ENCODE results near the gene AZU1.
"Not testable (repeated sequence)": the region's sequence is repeated elsewhere in the genome, so short reads cannot be mapped to it uniquely, and the experiment has no call there.

AZU1 gene

GRCh38 chr19:810883-811489, 16.7 kb upstream of the AZU1 start:
- no peak for FAIRE-seq

DNA sequence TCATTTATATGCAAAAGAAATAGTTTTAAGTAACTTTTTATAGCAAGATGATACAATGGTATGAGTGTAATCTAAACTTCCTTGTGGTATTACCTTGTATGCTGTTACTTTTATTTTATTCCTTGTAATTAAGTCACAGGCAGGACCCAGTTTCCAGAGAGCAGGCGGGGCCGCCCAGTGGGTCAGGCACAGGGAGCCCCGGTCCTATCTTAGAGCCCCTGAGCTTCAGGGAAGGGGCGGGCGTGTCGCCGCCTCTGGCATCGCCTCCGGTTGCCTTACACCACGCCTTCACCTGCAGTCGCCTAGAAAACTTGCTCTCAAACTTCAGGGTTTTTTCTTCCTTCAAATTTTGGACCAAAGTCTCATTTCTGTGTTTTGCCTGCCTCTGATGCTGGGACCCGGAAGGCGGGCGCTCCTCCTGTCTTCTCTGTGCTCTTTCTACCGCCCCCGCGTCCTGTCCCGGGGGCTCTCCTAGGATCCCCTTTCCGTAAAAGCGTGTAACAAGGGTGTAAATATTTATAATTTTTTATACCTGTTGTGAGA, 16.1 kb upstream of the AZU1 start:
- no peak for FAIRE-seq

GRCh38 chr19:812049-812746, 15.4 kb upstream of the AZU1 start:
- no peak for FAIRE-seq

GRCh38 chr19:812747-813218, 14.9 kb upstream of the AZU1 start:
- no peak for FAIRE-seq

- no peak for FAIRE-seq
Measured at GRCh38 chr19:813219-814151, 14.2 kb upstream of the AZU1 start.

DNA sequence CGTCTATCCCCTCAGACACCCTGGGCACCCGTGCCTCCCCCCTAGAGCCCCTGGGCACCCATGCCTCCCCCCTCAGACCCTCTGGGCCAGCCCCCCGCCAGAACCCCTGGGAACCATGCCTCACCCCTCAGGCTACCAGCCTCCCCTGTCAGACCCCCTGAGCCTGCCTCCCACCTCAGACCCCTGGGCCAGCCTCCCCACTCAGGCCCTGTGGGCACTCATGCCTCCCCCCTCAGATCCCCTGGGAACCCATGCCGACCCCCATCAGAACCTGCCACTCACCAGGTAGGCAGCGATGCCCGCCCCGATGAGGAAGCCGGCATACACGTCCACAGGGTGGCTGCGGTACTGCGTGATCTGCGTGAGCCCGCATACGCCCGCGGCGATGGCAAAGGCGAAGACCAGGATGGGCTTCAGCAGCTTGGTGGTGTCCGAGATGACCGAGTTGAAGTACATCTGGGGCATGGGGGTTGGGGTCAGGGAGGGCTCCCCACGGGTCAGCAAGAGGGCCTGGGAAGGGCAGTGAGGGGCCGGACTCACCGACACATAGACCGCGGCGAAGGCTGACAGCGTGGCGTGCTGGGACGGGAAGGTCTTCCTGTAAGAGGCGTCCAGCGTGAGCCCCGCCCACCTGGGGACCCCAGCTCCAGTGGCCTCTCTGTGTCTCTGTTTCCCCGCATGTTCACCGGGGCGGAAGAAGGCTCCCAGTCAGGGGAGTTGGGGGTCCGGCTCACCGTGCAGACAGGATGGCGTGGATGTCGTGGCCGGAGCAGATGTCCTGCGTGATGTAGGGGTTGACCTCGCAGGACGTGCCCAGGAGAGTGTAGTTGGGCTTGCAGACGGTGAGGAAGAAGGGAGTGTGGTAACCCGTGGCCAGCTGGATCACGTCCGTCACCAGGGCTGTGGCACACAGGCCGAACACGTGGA, 13.2 kb upstream of the AZU1 start:
- no peak for FAIRE-seq

DNA sequence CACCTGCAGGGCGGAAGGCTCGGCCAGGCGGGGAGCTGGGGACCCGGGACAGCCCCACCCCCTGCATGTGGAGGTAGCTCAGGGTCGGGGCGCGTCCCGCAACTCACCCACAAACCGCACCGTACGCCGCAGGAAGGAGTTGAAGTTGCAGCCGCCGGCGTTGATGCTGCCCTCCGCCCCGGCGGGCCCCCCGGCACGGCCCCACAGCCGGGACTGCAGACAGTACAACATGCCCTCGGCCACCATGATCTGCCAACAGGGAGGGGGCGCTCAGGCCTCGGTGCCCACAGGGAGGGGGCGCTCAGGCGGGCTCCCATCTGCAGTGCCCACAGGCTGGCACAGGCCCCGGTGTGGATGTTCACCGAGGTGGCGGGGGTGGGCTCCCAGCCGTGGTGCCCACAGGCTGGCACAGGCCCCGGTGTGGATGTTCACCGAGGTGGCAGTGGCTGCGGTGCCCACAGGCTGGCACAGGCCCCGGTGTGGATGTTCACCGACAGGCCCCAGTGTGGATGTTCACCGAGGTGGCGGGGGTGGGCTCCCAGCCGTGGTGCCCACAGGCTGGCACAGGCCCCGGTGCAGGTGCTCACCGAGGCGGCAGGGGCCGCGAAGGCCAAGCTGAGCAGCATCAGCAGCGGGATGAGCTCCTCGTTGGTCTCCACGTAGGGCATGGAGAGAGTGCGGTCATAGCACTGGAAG, 12.4 kb upstream of the AZU1 start:
- no peak for FAIRE-seq

DNA sequence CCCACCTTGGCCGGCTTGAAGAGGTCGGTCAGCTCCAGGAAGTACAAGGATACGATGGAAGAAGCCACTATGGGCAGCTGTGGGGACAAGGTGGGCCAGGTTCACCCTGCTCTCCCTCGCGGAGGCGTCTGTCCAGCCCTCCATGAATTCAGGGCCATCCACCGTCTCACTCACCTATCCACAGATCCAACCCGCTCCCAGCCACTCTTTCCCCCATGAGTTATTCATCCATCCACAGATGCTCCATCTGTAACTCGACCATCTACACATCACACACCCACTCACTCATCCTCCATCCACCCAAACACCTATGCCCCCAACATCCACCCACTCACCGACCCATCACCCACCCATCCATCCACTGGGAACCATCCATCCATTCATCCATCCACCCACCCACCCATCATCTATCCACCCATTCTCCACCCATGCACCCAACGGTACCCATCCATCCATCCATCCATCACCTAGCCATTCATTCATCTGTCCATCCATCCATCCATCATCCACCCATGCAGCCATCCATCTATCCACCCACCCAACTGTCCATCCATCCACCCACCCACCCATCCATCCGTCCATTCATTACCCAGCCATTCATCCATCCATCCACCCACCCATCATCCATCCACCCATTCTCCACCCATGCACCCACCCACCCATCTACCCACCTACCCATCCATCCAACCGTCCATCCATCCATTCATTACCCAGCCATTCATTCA, 11.7 kb upstream of the AZU1 start:
- no peak for FAIRE-seq

- no peak for FAIRE-seq
Measured at GRCh38 chr19:816500-816857, 11.2 kb upstream of the AZU1 start.

DNA sequence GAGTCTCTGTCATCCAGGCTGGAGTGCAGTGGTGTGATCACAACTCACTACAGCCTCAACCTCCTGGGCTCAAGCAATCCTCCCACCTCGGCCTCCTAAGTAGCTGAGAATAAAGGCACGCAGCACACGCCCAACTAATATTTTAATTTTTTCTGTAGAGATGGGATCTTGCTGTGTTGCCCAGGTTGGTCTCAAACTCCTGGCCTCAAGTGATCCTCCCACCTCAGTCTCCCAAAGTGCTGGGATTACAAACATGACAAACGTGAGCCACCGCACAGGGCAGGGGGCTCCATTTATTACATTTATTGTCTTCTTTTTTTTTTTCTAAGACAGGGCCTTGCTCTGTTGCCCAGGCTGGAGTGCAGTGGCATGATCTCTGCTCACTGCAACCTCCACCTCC, 7.4 kb upstream of the AZU1 start:
- FAIRE-seq, result not testable (repeated sequence)

GRCh38 chr19:821231-821824, 6.3 kb upstream of the AZU1 start:
- no peak for FAIRE-seq

DNA sequence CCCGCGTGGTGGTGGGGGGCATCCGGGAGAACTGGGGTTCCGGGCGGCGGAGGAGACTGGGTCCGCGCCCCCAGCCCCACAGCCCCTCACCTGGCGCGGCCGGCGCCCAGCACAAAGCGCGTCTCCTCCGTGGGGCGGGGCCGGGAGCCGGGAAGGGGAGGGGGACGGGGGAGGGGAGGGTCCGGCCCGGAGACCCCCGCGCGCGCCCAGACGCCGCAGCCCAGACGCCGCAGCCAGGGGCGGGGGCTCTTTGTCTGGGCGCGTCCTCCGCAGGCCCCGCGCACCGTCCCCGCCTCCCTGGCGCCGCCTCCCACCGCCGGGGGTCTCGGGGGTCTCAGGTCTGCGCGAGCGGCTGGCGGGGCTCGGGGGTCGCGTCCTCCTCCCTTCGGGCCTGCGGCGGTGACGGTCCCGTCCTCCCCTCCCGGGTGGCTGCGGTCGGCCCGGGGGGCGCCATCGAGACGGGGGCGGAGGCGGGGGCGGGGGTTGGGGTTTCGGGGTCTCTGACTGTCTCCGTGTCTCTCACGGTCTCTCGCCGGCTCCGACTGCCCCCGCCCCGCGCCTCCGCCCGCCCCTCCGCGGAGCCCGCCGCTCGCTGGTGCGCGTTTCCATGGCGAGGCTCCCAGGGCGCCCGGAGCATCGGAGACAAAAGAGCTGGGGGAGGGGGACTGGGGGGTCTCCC, 5.7 kb upstream of the AZU1 start, which contains the start of gene PLPPR3:
Gene PLPPR3, minus strand, starts transcription at position 131 of the 679 bp plus-strand sequence. CDS start 396 bp downstream, outside the sequence.
- FAIRE-seq, result no peak

DNA sequence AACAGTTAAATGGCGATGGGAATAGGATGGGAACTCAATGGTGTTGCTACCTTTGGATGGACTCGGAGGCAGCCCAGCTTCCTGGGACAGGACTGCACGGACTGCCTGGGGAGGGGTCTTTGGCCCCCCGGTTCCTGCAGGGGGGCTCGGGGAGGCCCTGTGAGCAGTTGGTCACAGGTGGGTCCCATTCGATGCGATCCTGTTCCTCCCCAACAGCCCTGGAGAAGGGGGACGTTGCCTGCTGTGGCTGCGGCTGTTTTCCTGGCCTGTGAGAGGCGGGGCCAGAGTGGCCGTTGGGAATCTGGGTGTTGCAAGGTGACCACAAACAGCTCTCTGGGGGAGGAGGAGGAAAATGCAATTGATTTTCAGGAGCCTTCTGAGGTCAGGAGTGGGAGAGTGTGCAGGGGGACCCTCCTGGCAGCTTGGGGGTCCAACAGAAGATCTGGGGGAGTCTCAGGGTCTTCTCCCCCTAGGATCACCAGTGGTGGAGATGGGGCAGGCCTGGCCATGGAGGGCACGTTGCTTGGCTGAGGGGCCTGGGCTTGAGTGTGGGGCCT, 4.0 kb upstream of the AZU1 start:
- no peak for FAIRE-seq

DNA sequence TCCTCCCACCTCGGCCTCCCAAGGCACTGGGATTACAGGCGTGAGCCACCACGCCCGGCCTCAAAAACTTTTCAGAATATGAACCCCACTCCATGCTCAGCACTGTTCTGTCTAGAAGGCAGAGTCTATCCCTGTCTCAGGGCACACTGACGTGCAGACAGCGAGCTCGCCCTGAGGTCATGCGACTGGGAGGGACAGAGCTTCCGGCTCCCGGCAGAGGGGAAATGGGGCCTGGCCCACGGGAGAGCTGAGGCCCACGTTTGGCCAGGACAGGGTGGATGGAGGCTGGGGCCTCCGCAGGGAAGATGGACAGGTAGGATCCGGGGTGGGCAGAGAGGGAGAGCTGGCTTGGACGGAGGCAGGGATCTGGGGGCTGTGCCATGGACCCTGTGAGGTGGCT, 2.8 kb upstream of the AZU1 start:
- no peak for FAIRE-seq

GRCh38 chr19:825897-826644, 1.6 kb upstream of the AZU1 start:
- no peak for FAIRE-seq

- no peak for FAIRE-seq
Measured at GRCh38 chr19:827314-827709, 325 bp upstream of the AZU1 start.

- FAIRE-seq, result no peak
Measured at GRCh38 chr19:829129-829758, 1.6 kb downstream of the AZU1 start.
